Testis (tissue), 3 donors: ENCODE measurements around the gene EXOC3. TPM values are rescaled to one million over a fixed set of nuclear protein-coding genes. Genes with fewer than 3 reads are reported as not detected.

Experiments
- DNase-seq: peaks from one replicate; pipeline ENCODE4 v3.0.0-alpha.2; 2019
- H3K27ac ChIP-seq, 2 donors: fragments of 200-600 bp; sonication (generic); one replicate each; pipeline ENCODE4 v1.5.1; 2019
- H3K27me3 ChIP-seq: fragments of 200-600 bp; sonication (generic); one replicate; pipeline ENCODE4 v1.5.1; 2019
- H3K36me3 ChIP-seq: fragments of 200-600 bp; sonication (generic); one replicate; pipeline ENCODE4 v1.5.1; 2017; ENCODE audit warnings: low read depth; ENCODE audit errors: missing control alignments
- H3K4me1 ChIP-seq: fragments of 200-600 bp; sonication (generic); one replicate; pipeline ENCODE4 v1.5.1; 2019
- H3K4me3 ChIP-seq, 2 donors: fragments of 200-600 bp; sonication (generic); one replicate each; pipeline ENCODE4 v1.5.1; 2017 to 2019
- H3K9me3 ChIP-seq: fragments of 200-600 bp; sonication (generic); one replicate; pipeline ENCODE4 v1.5.1; 2017
- CTCF ChIP-seq, 3 experiments: fragments of 450-650 bp in 2 of 3; fragments of 200-600 bp in 1 of 3; sonication (generic) in 1 of 3; IDR thresholded peaks; one replicate each; pipeline ENCODE4 v1.5.1; 2016 to 2019; ENCODE audit warnings: antibody characterized with exemption in 3 of 3, mild to moderate bottlenecking in 2 of 3, moderate library complexity in 1 of 3
- POLR2A ChIP-seq: fragments of 450-650 bp; IDR thresholded peaks from one replicate; pipeline ENCODE4 v1.6.1; 2017; ENCODE audit warnings: antibody characterized with exemption, mild to moderate bottlenecking, moderate library complexity
- WGBS, 2 donors: methylation state at CpG; one replicate each; pipeline ENCODE4 v1.1.5; 2018; 5-methylcytosine and 5-hydroxymethylcytosine counted together
- intact Hi-C: fragments of 100-400 bp; cut with DNase I; formaldehyde crosslinking; loops from one replicate; pipeline ENCODE4 v1.15.1; 2023; ENCODE audit warnings: low total_unique reads
- polyA plus RNA-seq: library from polyadenylated mRNA; stranded (reverse); fragments of 350-450 nt; fragmentation: Illumina TruSeq; extraction: RNeasy Lipid Tissue Mini Kit (QIAGEN cat#74804); gene quantifications from one replicate; pipeline ENCODE4 v1.2.3, GENCODE V29; 2014; ENCODE audit warnings: low read depth, low replicate concordance; ENCODE audit not compliant: insufficient read depth
- total RNA-seq, 2 donors: library from RNA; depleted of rRNA; stranded (reverse); fragments of >200 nt; gene quantifications; one replicate each; pipeline ENCODE4 v1.2.3, GENCODE V29; 2016

EXOC3 gene
- total and polyA plus RNA-seq, 3 donors from 2014 or later = 111 to 122 (median 120) TPM

- Histone ChIP-seq H3K4me1 (no peaks in the 10 kb centered on the region), H3K36me3 (no peaks in the 10 kb centered on the region), H3K9me3 (no peaks in the 10 kb centered on the region), H3K4me3 (no peak overlapping the region), H3K27ac (no peak overlapping the region), H3K27me3 (no peaks in the 10 kb centered on the region)
- intact Hi-C loops = loop anchor here (10.0 kb wide), 1 partner anchor 83 kb away; no protein-coding TSS in a partner anchor
- no peak for TF ChIP-seq CTCF (IDR thresholded peaks at IDR 0.05)
- TF ChIP-seq POLR2A = no peak
- DNase-seq = no peak
- 88% methylated on average over 14 of the region's 14 CpGs for WGBS, 2 donors
Measured at GRCh38 chr5:417301-418161, 25.4 kb upstream of the EXOC3 start.

GRCh38 chr5:418162-419121, 24.5 kb upstream of the EXOC3 start:
- no peaks in the 10 kb centered on the region for H3K27me3 ChIP-seq
- TF ChIP-seq CTCF (IDR thresholded peaks at IDR 0.05) = no peak
- WGBS, 2 donors = 87% methylated on average over 8 to 18 of the region's 18 CpGs
- no peak overlapping the region for H3K27ac ChIP-seq
- no peaks in the 10 kb centered on the region for H3K36me3 ChIP-seq
- no peaks in the 10 kb centered on the region for H3K9me3 ChIP-seq
- H3K4me3 ChIP-seq = no peak overlapping the region
- no peak for DNase-seq
- H3K4me1 ChIP-seq = no peaks in the 10 kb centered on the region
- intact Hi-C loops = loop anchor here (10.0 kb wide), 1 partner anchor 84 kb away; no protein-coding TSS in a partner anchor

GRCh38 chr5:419970-420369, 23.0 kb upstream of the EXOC3 start:
- H3K36me3 ChIP-seq = no peaks in the 10 kb centered on the region
- TF ChIP-seq CTCF (IDR thresholded peaks at IDR 0.05) (no peak), POLR2A (no peak)
- WGBS, 2 donors = 71 to 73% methylated on average over 12 of the region's 12 CpGs
- no peaks in the 10 kb centered on the region for H3K27me3 ChIP-seq
- H3K9me3 ChIP-seq = no peaks in the 10 kb centered on the region
- intact Hi-C loops = loop anchor here (10.0 kb wide), 1 partner anchor 85 kb away; no protein-coding TSS in a partner anchor
- H3K27ac ChIP-seq = no peak overlapping the region
- no peaks in the 10 kb centered on the region for H3K4me1 ChIP-seq
- DNase-seq = no peak
- H3K4me3 ChIP-seq = no peak overlapping the region

- Histone ChIP-seq H3K4me1 (no peaks in the 10 kb centered on the region), H3K4me3 (peak overlapping the region; percentile 32 to 51), H3K27me3 (no peaks in the 10 kb centered on the region), H3K36me3 (no peaks in the 10 kb centered on the region), H3K9me3 (no peaks in the 10 kb centered on the region), H3K27ac (no peak overlapping the region)
- peak; percentile 58 for DNase-seq
- intact Hi-C loops = no loop called here
- 62 to 80% methylated on average over 36 to 52 of the region's 52 CpGs for whole genome bisulfite sequencing, 2 donors
- TF ChIP-seq POLR2A (no peak), CTCF (IDR thresholded peaks at IDR 0.05) (no peak)
Measured at GRCh38 chr5:420632-421286, 22.2 kb upstream of the EXOC3 start.
